DMS79 (cell line): ENCODE data around the gene LRRFIP2.

ENCODE experiments used
- DNase-seq: peaks from one replicate; lab custom pipeline; 2025; lab: John Stamatoyannopoulos, UW

LRRFIP2 gene

DNA sequence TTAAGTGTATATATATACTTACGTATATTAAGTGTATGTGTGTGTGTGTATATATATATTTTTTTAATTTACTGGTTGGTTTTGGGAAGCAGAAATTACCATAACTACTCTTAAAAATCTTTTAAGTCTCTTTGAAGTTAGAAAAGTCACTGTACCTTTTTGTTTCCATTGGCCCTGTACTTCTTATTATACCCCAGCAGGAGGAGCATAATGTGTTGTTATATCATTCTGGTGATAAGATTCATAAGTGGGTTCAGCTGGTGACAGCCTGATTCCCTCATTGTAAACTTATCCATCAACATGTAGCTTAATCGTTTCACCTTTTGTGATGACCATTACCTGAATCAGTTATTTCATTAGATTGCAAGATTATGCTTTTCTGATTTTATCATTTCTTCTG lies 150.3 kb downstream of the LRRFIP2 start:
- DNase-seq, result no peak

DNA sequence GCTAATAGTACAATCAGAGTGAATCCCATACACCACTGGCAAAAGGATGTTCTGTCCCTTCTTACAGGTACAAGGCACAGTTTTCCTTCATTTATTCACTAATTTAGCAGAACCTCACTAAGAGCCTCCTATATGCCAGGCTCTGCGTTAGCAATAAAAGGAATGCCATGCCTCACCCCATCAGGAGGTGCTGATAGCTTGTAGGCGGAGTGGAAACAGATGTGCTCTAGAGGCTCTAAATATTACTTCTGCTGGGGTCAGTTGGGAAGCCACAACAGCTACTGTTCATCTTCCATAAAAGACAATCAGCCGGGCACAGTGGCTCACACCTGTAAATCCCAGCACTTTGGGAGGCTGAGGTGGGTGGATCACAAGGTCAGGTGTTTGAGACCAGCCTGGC lies 156.7 kb downstream of the LRRFIP2 start:
- DNase-seq, result no peak

DNA sequence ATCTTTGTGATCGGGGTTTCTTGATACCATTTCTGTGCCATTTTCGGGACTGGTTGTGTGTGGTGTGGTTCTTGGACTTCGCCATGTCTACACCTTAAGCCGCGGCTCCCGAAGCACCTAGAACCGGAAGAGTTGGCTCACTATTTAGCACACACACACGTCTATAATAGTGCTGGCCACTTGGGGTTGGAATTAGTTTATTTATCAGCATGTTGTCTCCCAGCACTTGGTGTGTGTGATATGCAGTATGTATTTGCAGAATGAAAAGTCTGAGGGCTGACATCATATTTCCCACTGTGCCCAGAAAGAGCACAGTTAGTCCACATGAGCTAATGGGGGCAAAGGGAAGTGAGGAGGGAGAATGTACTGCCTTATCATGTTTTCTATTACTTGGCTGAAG lies 157.5 kb downstream of the LRRFIP2 start:
- DNase-seq, result no peak

DNA sequence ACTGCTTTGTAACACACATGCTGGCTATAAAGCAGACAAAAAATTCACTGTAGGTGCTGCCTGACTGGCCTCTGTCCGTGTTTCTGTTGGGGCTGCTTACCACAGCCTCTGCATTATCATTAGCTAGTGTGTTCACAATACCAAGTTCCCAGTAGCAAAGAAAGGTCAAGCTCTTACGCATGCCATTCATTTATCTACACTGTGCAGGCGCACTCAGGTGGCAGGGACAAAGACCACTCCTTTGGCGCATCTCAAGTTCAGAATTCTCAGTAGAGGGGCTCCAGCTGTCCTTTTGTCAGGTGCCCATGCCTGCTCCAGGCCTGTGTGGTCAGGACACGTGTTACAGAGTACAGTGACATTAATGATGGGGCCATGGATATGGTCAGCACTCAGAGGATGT lies 158.7 kb downstream of the LRRFIP2 start:
- no peak for DNase-seq

DNA sequence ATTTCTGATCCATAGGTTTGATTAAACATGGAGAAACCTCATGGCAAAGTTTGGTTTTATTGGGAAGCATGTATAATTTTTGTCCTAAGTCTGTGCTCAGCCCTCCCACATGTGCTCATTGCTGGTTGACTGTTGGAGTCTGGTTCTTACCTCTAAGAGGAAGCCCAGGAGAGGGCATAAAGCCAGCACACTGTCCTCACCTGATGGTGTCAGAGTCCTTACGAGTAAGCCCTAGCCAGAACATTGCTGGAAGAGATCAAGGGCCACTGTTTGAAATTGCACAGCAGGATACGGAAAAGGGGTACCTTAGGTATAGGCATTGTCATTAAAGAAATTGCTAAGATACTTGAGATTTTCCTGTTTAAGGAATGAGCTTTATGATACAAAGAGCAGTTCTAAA lies 159.8 kb downstream of the LRRFIP2 start:
- no peak for DNase-seq
